ENCODE results near the gene CAMTA1. TPM values are rescaled to one million over a fixed set of nuclear protein-coding genes. Genes with fewer than 3 reads are reported as not detected.

The CAMTA1 gene
- total RNA-seq, 1 experiment from 2014 or later: 85.2 TPM

GRCh38 chr1:6852136-6852890 is 67.1 kb downstream of the CAMTA1 start:
- no TSS peak for BruUV-seq (replicated peaks)
- no peak overlapping the region for H3K4me3 ChIP-seq (ENCODE audit: low read depth, low read length, poor library complexity, severe bottlenecking)
- POLR2A ChIA-PET (ENCODE audit: low non-redundant PET): no interaction called here
- no peaks in the 10 kb centered on the region for H3K27me3 ChIP-seq (replicated peaks; ENCODE audit: insufficient read depth, low read depth, low read length, poor library complexity)
- no peak for DNase-seq (ENCODE audit: low spot score)
- intact Hi-C loops (cut with micrococcal nuclease; ENCODE audit: unreplicated experiment): no loop called here
- no peaks in the 10 kb centered on the region for H3K36me3 ChIP-seq (ENCODE audit: insufficient read depth, low read length, poor library complexity, severe bottlenecking)
- CTCF ChIA-PET: no interaction called here
- no peaks in the 10 kb centered on the region for H3K4me1 ChIP-seq (ENCODE audit: insufficient read depth, low read length, poor library complexity, severe bottlenecking)
- TF ChIP-seq EZH2 (IDR thresholded peaks at IDR 0.05; ENCODE audit: borderline replicate concordance, low read depth, low read length, poor library complexity, severe bottlenecking): no peak
- TF ChIP-seq, protein P1, sequence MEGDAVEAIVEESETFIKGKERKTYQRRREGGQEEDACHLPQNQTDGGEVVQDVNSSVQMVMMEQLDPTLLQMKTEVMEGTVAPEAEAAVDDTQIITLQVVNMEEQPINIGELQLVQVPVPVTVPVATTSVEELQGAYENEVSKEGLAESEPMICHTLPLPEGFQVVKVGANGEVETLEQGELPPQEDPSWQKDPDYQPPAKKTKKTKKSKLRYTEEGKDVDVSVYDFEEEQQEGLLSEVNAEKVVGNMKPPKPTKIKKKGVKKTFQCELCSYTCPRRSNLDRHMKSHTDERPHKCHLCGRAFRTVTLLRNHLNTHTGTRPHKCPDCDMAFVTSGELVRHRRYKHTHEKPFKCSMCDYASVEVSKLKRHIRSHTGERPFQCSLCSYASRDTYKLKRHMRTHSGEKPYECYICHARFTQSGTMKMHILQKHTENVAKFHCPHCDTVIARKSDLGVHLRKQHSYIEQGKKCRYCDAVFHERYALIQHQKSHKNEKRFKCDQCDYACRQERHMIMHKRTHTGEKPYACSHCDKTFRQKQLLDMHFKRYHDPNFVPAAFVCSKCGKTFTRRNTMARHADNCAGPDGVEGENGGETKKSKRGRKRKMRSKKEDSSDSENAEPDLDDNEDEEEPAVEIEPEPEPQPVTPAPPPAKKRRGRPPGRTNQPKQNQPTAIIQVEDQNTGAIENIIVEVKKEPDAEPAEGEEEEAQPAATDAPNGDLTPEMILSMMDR (conservative IDR thresholded peaks at IDR 0.05; ENCODE audit: low read depth, low read length): no peak
- H3K27ac ChIP-seq (ENCODE audit: low read depth, low read length, poor library complexity, severe bottlenecking): no peak overlapping the region
- H3K9me3 ChIP-seq (ENCODE audit: low read depth, low read length, poor library complexity, severe bottlenecking): no peaks in the 10 kb centered on the region

- Histone ChIP-seq H3K4me1 (ENCODE audit: insufficient read depth, low read length, poor library complexity, severe bottlenecking) (peaks cover 3% of the 10 kb centered on the region), H3K27me3 (replicated peaks; ENCODE audit: insufficient read depth, low read depth, low read length, poor library complexity) (no peaks in the 10 kb centered on the region), H3K9me3 (ENCODE audit: low read depth, low read length, poor library complexity, severe bottlenecking) (no peaks in the 10 kb centered on the region), H3K4me3 (ENCODE audit: low read depth, low read length, poor library complexity, severe bottlenecking) (no peak overlapping the region), H3K36me3 (ENCODE audit: insufficient read depth, low read length, poor library complexity, severe bottlenecking) (no peaks in the 10 kb centered on the region), H3K27ac (ENCODE audit: low read depth, low read length, poor library complexity, severe bottlenecking) (no peak overlapping the region)
- CTCF ChIA-PET: no interaction called here
- intact Hi-C loops (cut with micrococcal nuclease; ENCODE audit: unreplicated experiment): no loop called here
- DNase-seq (ENCODE audit: low spot score): no peak
- POLR2A ChIA-PET (ENCODE audit: low non-redundant PET): no interaction called here
- TF ChIP-seq, protein P1 (conservative IDR thresholded peaks at IDR 0.05; ENCODE audit: low read depth, low read length): no peak
- no peak for TF ChIP-seq EZH2 (IDR thresholded peaks at IDR 0.05; ENCODE audit: borderline replicate concordance, low read depth, low read length, poor library complexity, severe bottlenecking)
- BruUV-seq (replicated peaks): no TSS peak
Observed at GRCh38 chr1:6854166-6854565, 68.9 kb downstream of the CAMTA1 start.

DNA sequence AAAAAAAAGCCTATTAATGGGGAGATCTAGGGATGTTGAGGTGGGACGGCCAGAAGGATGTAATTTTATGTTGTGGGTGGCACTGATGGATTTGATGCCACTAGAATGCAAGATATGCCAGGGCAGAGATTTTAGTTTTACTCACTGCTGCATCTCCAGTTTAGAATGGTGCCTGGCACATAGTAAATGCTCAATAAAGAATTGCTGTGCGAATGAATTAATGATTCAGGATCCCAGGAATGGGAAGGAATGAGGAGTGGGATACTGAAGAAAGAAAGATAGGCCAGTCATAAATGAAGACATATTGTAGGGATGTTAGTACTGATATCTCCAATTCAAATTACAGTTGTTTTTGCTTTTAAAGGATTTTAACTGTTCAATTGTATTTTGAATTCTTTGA is 72.6 kb downstream of the CAMTA1 start:
- H3K4me3 ChIP-seq (ENCODE audit: low read depth, low read length, poor library complexity, severe bottlenecking): no peak overlapping the region
- DNase-seq (ENCODE audit: low spot score): no peak
- no TSS peak for BruUV-seq (replicated peaks)
- no peak overlapping the region for H3K27ac ChIP-seq (ENCODE audit: low read depth, low read length, poor library complexity, severe bottlenecking)
- peaks cover 10% of the 10 kb centered on the region for H3K4me1 ChIP-seq (ENCODE audit: insufficient read depth, low read length, poor library complexity, severe bottlenecking)
- TF ChIP-seq EZH2 (IDR thresholded peaks at IDR 0.05; ENCODE audit: borderline replicate concordance, low read depth, low read length, poor library complexity, severe bottlenecking): no peak
- TF ChIP-seq, protein P1 (conservative IDR thresholded peaks at IDR 0.05; ENCODE audit: low read depth, low read length): no peak
- ChIA-PET POLR2A (ENCODE audit: low non-redundant PET) (no interaction called here), CTCF (no interaction called here)
- intact Hi-C loops (cut with micrococcal nuclease; ENCODE audit: unreplicated experiment): no loop called here
- no peaks in the 10 kb centered on the region for H3K9me3 ChIP-seq (ENCODE audit: low read depth, low read length, poor library complexity, severe bottlenecking)
- H3K36me3 ChIP-seq (ENCODE audit: insufficient read depth, low read length, poor library complexity, severe bottlenecking): no peaks in the 10 kb centered on the region
- H3K27me3 ChIP-seq (replicated peaks; ENCODE audit: insufficient read depth, low read depth, low read length, poor library complexity): no peaks in the 10 kb centered on the region

Data from A673 (cell line).